H1 (cell line): ENCODE data around the gene DOCK9. TPM values are rescaled to one million over a fixed set of nuclear protein-coding genes. Genes with fewer than 3 reads are reported as not detected.

Experiments
- CTCF ChIA-PET: fragments of 300-600 bp; sonication (Branson Sonifier 250); formaldehyde crosslinking; loops from one replicate; lab custom pipeline; 2021; ENCODE audit not compliant: partially characterized antibody; lab: Charles Lee
- POLR2A ChIA-PET: fragments of 300-600 bp; sonication (Branson Sonifier 250); formaldehyde crosslinking; loops from one replicate; lab custom pipeline; 2021; ENCODE audit warnings: inconsistent platforms; ENCODE audit not compliant: partially characterized antibody; lab: Charles Lee
- DNase-seq, 2 experiments: peaks; one replicate each; pipeline versions ENCODE4 v3.0.0 to v3.0.0-alpha.2; 2010 to 2022; ENCODE audit warnings: low spot score in 2 of 2, low read depth in 1 of 2, mixed read lengths in 1 of 2
- FAIRE-seq: peaks from 2 replicates; lab custom pipeline; 2011; peaks lifted over from hg19 to GRCh38; lab: Jason Lieb, UNC
- H2AFZ ChIP-seq: 2 replicates; pipeline ENCODE4 v1.8.1; 2012; ENCODE audit warnings: low read length, inconsistent platforms
- H2AK5ac ChIP-seq: 2 replicates; pipeline ENCODE4 v1.6.1; 2013; ENCODE audit warnings: low read depth, low read length
- H2BK120ac ChIP-seq: replicated peaks from 2 replicates; pipeline ENCODE3; 2013; ENCODE audit warnings: low read depth, low read length, inconsistent platforms
- H2BK12ac ChIP-seq: 2 replicates; pipeline ENCODE4 v1.6.1; 2013; ENCODE audit warnings: low read depth, low read length
- H2BK15ac ChIP-seq: 2 replicates; pipeline ENCODE4 v1.6.1; 2013; ENCODE audit warnings: low read length
- H2BK20ac ChIP-seq: 2 replicates; pipeline ENCODE4 v1.6.1; 2013; ENCODE audit warnings: low read length
- H2BK5ac ChIP-seq: 2 replicates; pipeline ENCODE4 v1.6.1; 2013; ENCODE audit warnings: low read depth, low read length
- H3K14ac ChIP-seq: 2 replicates; pipeline ENCODE4 v1.6.1; 2013; ENCODE audit warnings: inconsistent platforms; ENCODE audit not compliant: insufficient read length
- H3K18ac ChIP-seq: 2 replicates; pipeline ENCODE4 v1.6.1; 2013; ENCODE audit warnings: low read length; ENCODE audit errors: extremely low read depth
- H3K23ac ChIP-seq: 2 replicates; pipeline ENCODE4 v1.6.1; 2013; ENCODE audit warnings: inconsistent platforms; ENCODE audit not compliant: insufficient read length
- H3K23me2 ChIP-seq: 2 replicates; pipeline ENCODE4 v1.6.1; 2013; ENCODE audit warnings: low read depth, low read length
- H3K27ac ChIP-seq: 2 replicates; pipeline ENCODE4 v1.6.1; 2011; ENCODE audit warnings: low read depth, low read length, inconsistent platforms
- H3K27me3 ChIP-seq, 4 experiments: replicated peaks in 1 of 4; 1 replicate in 1 of 4; 2 replicates in 3 of 4; pipeline versions ENCODE4 v1.6.1 to v1.8.1; 2011 to 2013; ENCODE audit warnings: low read length in 3 of 4, mild to moderate bottlenecking in 3 of 4, inconsistent platforms in 2 of 4, mixed read lengths in 2 of 4, moderate library complexity in 1 of 4; ENCODE audit not compliant: control insufficient read depth in 3 of 4, insufficient read depth in 3 of 4; ENCODE audit errors: extremely low read depth in 1 of 4
- H3K36me3 ChIP-seq, 4 experiments: 2 replicates each; pipeline versions ENCODE4 v1.6.1 to v1.8.1; 2011 to 2013; ENCODE audit warnings: mild to moderate bottlenecking in 4 of 4, low read length in 3 of 4, moderate library complexity in 2 of 4, control low read depth in 1 of 4, inconsistent platforms in 1 of 4; ENCODE audit not compliant: insufficient read depth in 4 of 4, control insufficient read depth in 2 of 4
- H3K4ac ChIP-seq: replicated peaks from 2 replicates; pipeline ENCODE3; 2013; ENCODE audit warnings: low read length, low read depth, mixed read lengths, inconsistent platforms; ENCODE audit not compliant: insufficient read length
- H3K4me1 ChIP-seq, 4 experiments: replicated peaks in 1 of 4; 1 replicate in 1 of 4; 2 replicates in 3 of 4; pipeline versions ENCODE4 v1.6.1 to v1.8.1; 2011 to 2013; ENCODE audit warnings: low read length in 3 of 4, inconsistent platforms in 2 of 4, mixed read lengths in 1 of 4; ENCODE audit not compliant: insufficient read depth in 4 of 4, control insufficient read depth in 3 of 4
- H3K4me2 ChIP-seq, 2 experiments: 2 replicates each; pipeline versions ENCODE4 v1.6.1 to v1.8.1; 2011 to 2013; ENCODE audit warnings: low read depth in 2 of 2, low read length in 2 of 2, control low read depth in 1 of 2, inconsistent platforms in 1 of 2, mild to moderate bottlenecking in 1 of 2; ENCODE audit not compliant: insufficient read depth in 1 of 2
- H3K4me3 ChIP-seq, 4 experiments: fragments of 200-600, 300-600 bp in 1 of 4; sonication (generic), shearing (Covaris generic), sonication (Bioruptor Twin) in 1 of 4; 2 replicates each; pipeline versions ENCODE4 v1.5.1 to v1.8.1; 2011 to 2016; ENCODE audit warnings: low read length in 4 of 4, low read depth in 3 of 4, control low read depth in 2 of 4, inconsistent platforms in 2 of 4, mild to moderate bottlenecking in 2 of 4, mixed read lengths in 1 of 4, moderate library complexity in 1 of 4; ENCODE audit not compliant: insufficient read depth in 2 of 4; ENCODE audit errors: extremely low read depth in 1 of 4
- H3K56ac ChIP-seq: replicated peaks from 2 replicates; pipeline ENCODE3; 2013; ENCODE audit warnings: low read depth, mild to moderate bottlenecking, mixed read lengths, low read length, inconsistent platforms; ENCODE audit not compliant: insufficient read length
- H3K79me1 ChIP-seq: 2 replicates; pipeline ENCODE4 v1.6.1; 2013; ENCODE audit warnings: low read depth, low read length, control low read depth
- H3K79me2 ChIP-seq, 2 experiments: 2 replicates each; pipeline versions ENCODE4 v1.6.1 to v1.8.1; 2012 to 2013; ENCODE audit warnings: low read length in 2 of 2, mild to moderate bottlenecking in 2 of 2, inconsistent platforms in 1 of 2; ENCODE audit not compliant: insufficient read depth in 2 of 2, control insufficient read depth in 1 of 2
- H3K9ac ChIP-seq, 4 experiments: replicated peaks in 1 of 4; 1 replicate in 1 of 4; 2 replicates in 3 of 4; pipeline versions ENCODE4 v1.6.1 to v1.8.1; 2011 to 2013; ENCODE audit warnings: low read depth in 3 of 4, low read length in 3 of 4, control low read depth in 2 of 4, mild to moderate bottlenecking in 2 of 4, moderate library complexity in 2 of 4, inconsistent platforms in 1 of 4; ENCODE audit errors: extremely low read depth in 1 of 4
- H3K9me3 ChIP-seq, 2 experiments: 2 replicates each; pipeline versions ENCODE4 v1.6.1 to v1.8.1; 2012 to 2013; ENCODE audit warnings: mild to moderate bottlenecking in 2 of 2, moderate library complexity in 2 of 2, control low read depth in 1 of 2, inconsistent platforms in 1 of 2, low read depth in 1 of 2, low read length in 1 of 2, mixed read lengths in 1 of 2; ENCODE audit not compliant: insufficient read depth in 2 of 2
- H4K20me1 ChIP-seq, 2 experiments: replicated peaks in 1 of 2; 2 replicates each; pipeline versions ENCODE3 to v1.8.1; 2011 to 2013; ENCODE audit warnings: inconsistent platforms in 2 of 2, low read length in 2 of 2, mild to moderate bottlenecking in 1 of 2; ENCODE audit not compliant: insufficient read depth in 2 of 2, control insufficient read depth in 1 of 2
- H4K5ac ChIP-seq: 2 replicates; pipeline ENCODE4 v1.6.1; 2013; ENCODE audit warnings: low read length, low read depth, mixed read lengths, inconsistent platforms; ENCODE audit not compliant: insufficient read length
- H4K8ac ChIP-seq: 2 replicates; pipeline ENCODE4 v1.8.0; 2013; ENCODE audit warnings: mild to moderate bottlenecking, moderate library complexity, low read length, inconsistent platforms; ENCODE audit not compliant: insufficient read depth; ENCODE audit errors: extremely low read depth
- H4K91ac ChIP-seq: replicated peaks from 2 replicates; pipeline ENCODE3; 2013; ENCODE audit warnings: low read length, mixed read lengths, inconsistent platforms; ENCODE audit not compliant: insufficient read length
- ASH2L ChIP-seq: fragments of 200-600, 300-600 bp; sonication (generic); IDR thresholded peaks from one replicate; pipeline ENCODE4 v1.7.1; 2017; ENCODE audit warnings: low read length
- CHD1 ChIP-seq: IDR thresholded peaks from 2 replicates; pipeline ENCODE4 v1.6.1; 2012; ENCODE audit warnings: low read depth, low read length, improper control_type of control experiment
- EGR1 ChIP-seq: IDR thresholded peaks from 2 replicates; pipeline ENCODE4 v1.6.1; 2011; ENCODE audit warnings: low read depth, low read length, borderline replicate concordance
- EZH2 ChIP-seq: fragments of 200-600 bp; sonication (generic); IDR thresholded peaks from 2 replicates; pipeline ENCODE4 v1.7.1; 2012; ENCODE audit warnings: low read depth, mild to moderate bottlenecking, moderate library complexity, low read length, inconsistent platforms; ENCODE audit not compliant: severe bottlenecking
- KDM4A ChIP-seq: IDR thresholded peaks from one replicate; pipeline ENCODE4 v1.7.1; 2012; ENCODE audit warnings: low read depth, mild to moderate bottlenecking, moderate library complexity, low read length, inconsistent platforms; ENCODE audit not compliant: severe bottlenecking
- NRF1 ChIP-seq: IDR thresholded peaks from 2 replicates; pipeline ENCODE4 v1.6.1; 2011; ENCODE audit warnings: mild to moderate bottlenecking, low read depth, low read length, improper control_type of control experiment
- PHF8 ChIP-seq: fragments of 200-600 bp; sonication (generic); conservative IDR thresholded peaks from 2 replicates; pipeline ENCODE4 v1.7.1; 2012; ENCODE audit warnings: low read depth, mild to moderate bottlenecking, inconsistent platforms, low read length, moderate library complexity
- RBBP5 ChIP-seq: IDR thresholded peaks from 2 replicates; pipeline ENCODE4 v1.7.1; 2012; ENCODE audit warnings: low read depth, mild to moderate bottlenecking, inconsistent platforms, low read length, moderate library complexity, borderline replicate concordance
- RXRA ChIP-seq: IDR thresholded peaks from 2 replicates; pipeline ENCODE4 v1.6.1; 2011; ENCODE audit warnings: low read depth, mild to moderate bottlenecking, low read length, moderate library complexity; ENCODE audit not compliant: insufficient read depth
- ZNF274 ChIP-seq: IDR thresholded peaks from 2 replicates; pipeline ENCODE4 v1.7.0; 2012; ENCODE audit warnings: low read length, borderline replicate concordance; ENCODE audit errors: extremely low read depth
- WGBS, 2 experiments: shearing (Covaris generic) in 1 of 2; methylation state at CpG; one replicate each; pipeline versions ENCODE4 v1.1.6 to v1.1.7; 2013 to 2015; ENCODE audit warnings: low lambda C conversion rate in 2 of 2, mixed read lengths in 2 of 2, inconsistent platforms in 1 of 2, low coverage in 1 of 2, missing lambda C conversion rate in 1 of 2; ENCODE audit not compliant: insufficient replicate concordance in 2 of 2, insufficient coverage in 1 of 2, insufficient read length in 1 of 2; ENCODE audit errors: extremely low coverage in 1 of 2, missing lambda C conversion rate in 1 of 2; 5-methylcytosine and 5-hydroxymethylcytosine counted together
- polyA plus RNA-seq, 7 experiments: library from polyadenylated mRNA; depleted of rRNA in 3 of 7; stranded (reverse) in 5 of 7; unstranded in 2 of 7; fragments of >200 nt in 5 of 7; fragments of 200-250 nt in 2 of 7; gene quantifications; 1 replicate in 5 of 7; 2 replicates in 1 of 7; 4 replicates in 1 of 7; pipeline versions ENCODE4 v1.2.1 to v1.2.3, GENCODE V29; 2011 to 2013; ENCODE audit warnings: missing spikeins in 2 of 7, mixed read lengths in 2 of 7
- total RNA-seq: library from RNA; stranded (reverse); fragmentation: NEBNext Ultra II Directional; extraction: Animal tissue kit (Norgen Biotek cat#: 25700); gene quantifications from 2 replicates; pipeline ENCODE4 v1.2.1, GENCODE V29; 2021

DOCK9 gene
- total and polyA plus RNA-seq, 2 of the 8 experiments (the other 6 are each of a cell fraction or from before 2014, with no cell fraction given), result 21.6 to 31.5 TPM

DNA sequence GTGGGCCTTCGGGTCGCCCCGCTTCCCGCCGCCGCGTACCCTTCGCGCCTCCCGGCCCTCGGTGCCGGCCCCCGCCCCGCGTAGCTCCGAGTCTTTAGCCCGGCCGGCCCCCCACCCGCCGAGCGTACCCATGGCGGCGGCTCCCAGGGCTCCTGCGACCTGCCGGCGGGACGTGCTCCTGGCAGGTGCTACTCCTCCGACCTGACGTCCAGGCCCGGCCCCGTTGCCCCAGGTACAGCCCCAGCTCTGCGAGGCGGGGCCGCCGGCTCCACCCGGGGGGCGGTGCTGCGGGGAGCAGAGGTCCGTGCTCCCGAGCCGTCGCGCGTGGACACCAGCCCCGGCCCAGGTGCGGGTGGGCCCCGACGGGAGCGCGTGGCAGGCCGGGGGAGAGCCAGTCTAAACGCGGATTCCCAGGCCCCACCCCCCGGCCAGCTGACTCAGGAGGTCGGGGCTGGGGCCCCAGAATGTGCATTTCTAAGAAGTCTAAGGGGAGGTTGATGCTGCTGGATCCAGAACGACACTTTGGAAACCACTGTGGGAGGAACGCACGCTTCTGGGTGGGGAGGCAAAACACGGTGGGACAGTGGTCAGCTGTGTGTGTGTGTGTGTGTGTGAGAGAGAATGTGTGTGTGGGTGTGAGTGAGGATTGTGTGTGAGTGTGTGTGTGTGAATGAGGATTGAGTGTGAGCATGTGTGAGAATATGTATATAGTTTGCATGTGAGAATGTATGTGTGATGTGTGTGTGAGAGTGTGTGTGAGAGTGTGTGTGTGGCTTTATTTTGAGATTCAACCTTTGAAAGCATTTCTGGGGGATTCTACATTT, 225.2 kb downstream of the DOCK9 start, which contains the start of gene SLC15A1:
Gene SLC15A1 (minus strand): TSS at position 206 of the 824 bp plus-strand sequence. CDS start 74 bp downstream, at position 132.
- H3K79me1 ChIP-seq, result no peaks in the 10 kb centered on the region
- peak within 1 kb of the TSS; percentile 74 to 79 for H3K4me2 ChIP-seq
- peak within 1 kb of the TSS; percentile 91 for H3K4ac ChIP-seq
- no peak within 1 kb of the TSS for H4K5ac ChIP-seq
- no peak within 1 kb of the TSS for H2BK120ac ChIP-seq
- no peak within 1 kb of the TSS for H3K27ac ChIP-seq
- no peaks in the 10 kb centered on the region for H3K9me3 ChIP-seq
- ChIA-PET POLR2A (interaction anchor here (1.3 to 2.0 kb wide), 2 partner anchors 11 to 25 kb away, joined by 3 to 8 read pairs; no protein-coding TSS in a partner anchor), CTCF (interaction anchor here (1.2 to 1.4 kb wide), 3 partner anchors 12 to 81 kb away, joined by 3 to 5 read pairs (median 4); no protein-coding TSS in a partner anchor)
- no peaks in the 10 kb centered on the region for H3K79me2 ChIP-seq
- no peak within 1 kb of the TSS for H3K56ac ChIP-seq
- peaks cover 0 to 23% (median 16%) of the 10 kb centered on the region in 4 experiments; a peak in 6 of 7 replicates for H3K27me3 ChIP-seq
- DNase-seq (peak in 1 of 2 experiments; percentile 65), FAIRE-seq (no peak)
- no peak within 1 kb of the TSS for H3K23ac ChIP-seq
- H3K18ac ChIP-seq, result peak within 1 kb of the TSS; percentile 68; the same call in 1 of the 2 replicates
- H3K14ac ChIP-seq, result no peak within 1 kb of the TSS
- H3K4me3 ChIP-seq, result peak within 1 kb of the TSS; percentile 36 to 61 (median 42)
- 30% methylated on average over 19 of the region's 59 CpGs; no CpG with 5 or more reads in 1 of the 2 experiments for WGBS, 2 experiments
- no peak within 1 kb of the TSS for H4K91ac ChIP-seq
- peaks cover 13% of the 10 kb centered on the region; the same call in 1 of the 2 replicates for H3K23me2 ChIP-seq
- H4K20me1 ChIP-seq, result no peaks in the 10 kb centered on the region
- no peak within 1 kb of the TSS for H2BK5ac ChIP-seq
- peak within 1 kb of the TSS; percentile 18; the same call in 1 of the 2 replicates for H2AFZ ChIP-seq
- no peaks in the 10 kb centered on the region for H3K36me3 ChIP-seq
- no peak within 1 kb of the TSS; the same call in 1 of the 2 replicates for H2BK12ac ChIP-seq
- H3K4me1 ChIP-seq, result peaks cover 0 to 10% (median 6%) of the 10 kb centered on the region in 4 experiments; a peak in 4 of 7 replicates
- H2AK5ac ChIP-seq, result no peak within 1 kb of the TSS
- H2BK15ac ChIP-seq, result peak within 1 kb of the TSS; percentile 88; the same call in 1 of the 2 replicates
- peak within 1 kb of the TSS; percentile 55; the same call in 1 of the 2 replicates for H2BK20ac ChIP-seq
- no peak within 1 kb of the TSS for H3K9ac ChIP-seq
- peak within 1 kb of the TSS; percentile 68 for H4K8ac ChIP-seq
- TF ChIP-seq ASH2L (peak; percentile 49), NRF1 (no peak), PHF8 (0 out of 2 replicates have a peak, but pooled peaks have one; percentile 36), RXRA (no peak), ZNF274 (no peak), RBBP5 (no peak), KDM4A (peak; percentile 48), EZH2 (peak; percentile 69), EGR1 (no peak), CHD1 (no peak)
